Neural cell (in vitro differentiated cells): Measurements from ENCODE around the gene USP26.

Experiments
- CTCF ChIP-seq: fragments of 450-650 bp; IDR thresholded peaks from 2 replicates; pipeline ENCODE4 v1.5.1; 2014; ENCODE audit warnings: antibody characterized with exemption, mild to moderate bottlenecking, moderate library complexity; ENCODE audit not compliant: poor library complexity, severe bottlenecking
- EP300 ChIP-seq: fragments of 450-650 bp; conservative IDR thresholded peaks from 2 replicates; pipeline ENCODE4 v1.6.1; 2014; ENCODE audit warnings: antibody characterized with exemption, mild to moderate bottlenecking, moderate library complexity; ENCODE audit not compliant: poor library complexity, severe bottlenecking
- POLR2AphosphoS5 ChIP-seq: IDR thresholded peaks from 2 replicates; pipeline ENCODE4 v1.6.1; 2012
- TAF1 ChIP-seq: IDR thresholded peaks from 2 replicates; pipeline ENCODE4 v1.6.1; 2012; ENCODE audit warnings: low read depth

- no peak for TF ChIP-seq CTCF
- TF ChIP-seq EP300, result no peak
- TF ChIP-seq POLR2AphosphoS5, result no peak
- TF ChIP-seq TAF1, result no peak
Measured at GRCh38 chrX:133042260-133042659, 54.6 kb downstream of the USP26 start.
